Globus pallidus (tissue), 1 donor: ENCODE data around the gene DCAF8.
A peak's percentile ranks its signal among the peaks of the same experiment; 100 is the strongest.

Experiments used
- DNase-seq: peaks from one replicate; pipeline ENCODE4 v3.0.0-alpha.2; 2015; ENCODE audit warnings: low spot score

Gene DCAF8

GRCh38 chr1:160205242-160206035 is 56.9 kb downstream of the DCAF8 start, which contains the start of gene PEA15:
Gene PEA15, plus strand, starts transcription at chr1:160205384. Its CDS starts 6,161 bp downstream, at chr1:160211545.
- peak; percentile 81 for DNase-seq

GRCh38 chr1:160204526-160205241 is 57.7 kb downstream of the DCAF8 start:
- DNase-seq: peak; percentile 62

GRCh38 chr1:160200786-160201185 is 61.6 kb downstream of the DCAF8 start:
- no peak for DNase-seq

GRCh38 chr1:160197231-160197630 is 65.1 kb downstream of the DCAF8 start:
- no peak for DNase-seq

GRCh38 chr1:160196143-160196542 is 66.2 kb downstream of the DCAF8 start:
- DNase-seq: no peak

GRCh38 chr1:160194737-160195059 is 67.7 kb downstream of the DCAF8 start:
- no peak for DNase-seq

- DNase-seq: no peak
Measured at GRCh38 chr1:160193832-160194736, 68.3 kb downstream of the DCAF8 start.

GRCh38 chr1:160193091-160193819 is 69.1 kb downstream of the DCAF8 start:
- peak; percentile 83 for DNase-seq

GRCh38 chr1:160192234-160192633 is 70.1 kb downstream of the DCAF8 start:
- no peak for DNase-seq

GRCh38 chr1:160191756-160192155 is 70.6 kb downstream of the DCAF8 start:
- DNase-seq: no peak

- no peak for DNase-seq
Measured at GRCh38 chr1:160189649-160190625, 72.4 kb downstream of the DCAF8 start, which contains the start of gene CASQ1. Gene CASQ1, plus strand, starts transcription at chr1:160190575. Its CDS starts 177 bp downstream, at chr1:160190752.

GRCh38 chr1:160188341-160188740 is 74.0 kb downstream of the DCAF8 start:
- no peak for DNase-seq

GRCh38 chr1:160187407-160187806 is 74.9 kb downstream of the DCAF8 start:
- DNase-seq: no peak

- no peak for DNase-seq
Measured at GRCh38 chr1:160186729-160187128, 75.6 kb downstream of the DCAF8 start.

- no peak for DNase-seq
Measured at GRCh38 chr1:160186246-160186645, 76.1 kb downstream of the DCAF8 start.

- no peak for DNase-seq
Measured at GRCh38 chr1:160179336-160179735, 83.0 kb downstream of the DCAF8 start.

- DNase-seq: no peak
Measured at GRCh38 chr1:160178731-160179130, 83.6 kb downstream of the DCAF8 start.

GRCh38 chr1:160177667-160178066 is 84.7 kb downstream of the DCAF8 start:
- DNase-seq: no peak

- no peak for DNase-seq
Measured at GRCh38 chr1:160177231-160177630, 85.1 kb downstream of the DCAF8 start.

GRCh38 chr1:160171980-160172379 is 90.4 kb downstream of the DCAF8 start:
- DNase-seq: no peak
